CD4-positive, alpha-beta T cell treated with Interleukin-4 for 4 hours (primary cell): Measurements from ENCODE around the gene RAMP3.
"Not testable (repeated sequence)": the region's sequence is repeated elsewhere in the genome, so short reads cannot be mapped to it uniquely, and the experiment has no call there.

Source experiments
- DNase-seq: peaks from one replicate; pipeline ENCODE4 v3.0.0-alpha.2; 2020

Gene RAMP3

GRCh38 chr7:45157286-45157652 is 322 bp upstream of the RAMP3 start:
- DNase-seq: no peak

GRCh38 chr7:45158471-45158870 is 880 bp downstream of the RAMP3 start:
- no peak for DNase-seq

GRCh38 chr7:45159296-45159695 is 1.7 kb downstream of the RAMP3 start:
- no peak for DNase-seq

- no peak for DNase-seq
Measured at GRCh38 chr7:45160417-45160881, 2.9 kb downstream of the RAMP3 start.

GRCh38 chr7:45161138-45161537 is 3.5 kb downstream of the RAMP3 start:
- DNase-seq: no peak

- DNase-seq: no peak
Measured at GRCh38 chr7:45161842-45162241, 4.3 kb downstream of the RAMP3 start.

- DNase-seq: no peak
Measured at GRCh38 chr7:45162311-45162845, 4.8 kb downstream of the RAMP3 start.

- DNase-seq: no peak
Measured at GRCh38 chr7:45162943-45163691, 5.5 kb downstream of the RAMP3 start.

GRCh38 chr7:45163692-45164052 is 6.1 kb downstream of the RAMP3 start:
- no peak for DNase-seq

GRCh38 chr7:45164271-45164670 is 6.7 kb downstream of the RAMP3 start:
- DNase-seq: not testable (repeated sequence)

GRCh38 chr7:45165857-45166256 is 8.3 kb downstream of the RAMP3 start:
- no peak for DNase-seq

- no peak for DNase-seq
Measured at GRCh38 chr7:45171946-45172345, 14.4 kb downstream of the RAMP3 start.

- DNase-seq: no peak
Measured at GRCh38 chr7:45173596-45174327, 16.2 kb downstream of the RAMP3 start.

- DNase-seq: no peak
Measured at GRCh38 chr7:45174328-45174610, 16.7 kb downstream of the RAMP3 start.

- DNase-seq: no peak
Measured at GRCh38 chr7:45174966-45175765, 17.6 kb downstream of the RAMP3 start.

- no peak for DNase-seq
Measured at GRCh38 chr7:45176091-45176490, 18.5 kb downstream of the RAMP3 start.

GRCh38 chr7:45176886-45177731 is 19.5 kb downstream of the RAMP3 start:
- DNase-seq: no peak

- no peak for DNase-seq
Measured at GRCh38 chr7:45177801-45178200, 20.2 kb downstream of the RAMP3 start.

GRCh38 chr7:45178241-45179225 is 20.9 kb downstream of the RAMP3 start:
- no peak for DNase-seq

GRCh38 chr7:45179666-45180065 is 22.1 kb downstream of the RAMP3 start:
- DNase-seq: no peak
